IPS-11a (cell line): ENCODE results near the gene POLD4.
"Not testable (repeated sequence)": the region's sequence is repeated elsewhere in the genome, so short reads cannot be mapped to it uniquely, and the experiment has no call there.

Experiments used
- H3K4me3 ChIP-seq: one replicate; pipeline ENCODE4 v1.5.1; 2013; ENCODE audit warnings: low read depth, low read length, control low read depth

The POLD4 gene

GRCh38 chr11:67353317-67354074 is at the start of gene POLD4:
Gene POLD4 (minus strand): TSS chr11:67353546. CDS start chr11:67353399, 147 bp downstream.
- H3K4me3 ChIP-seq, result peak within 1 kb of the TSS; percentile 60

- H3K4me3 ChIP-seq, result not testable (repeated sequence)
These were observed 49.7 kb upstream of the POLD4 start for GRCh38 chr11:67403085-67403484.

- not testable (repeated sequence) for H3K4me3 ChIP-seq
These were observed 49.0 kb upstream of the POLD4 start for GRCh38 chr11:67402192-67402839.

GRCh38 chr11:67401495-67402191 is 48.3 kb upstream of the POLD4 start, which contains the start of gene PPP1CA:
Gene PPP1CA (minus strand): TSS chr11:67401858. CDS start chr11:67401782, 76 bp downstream.
- H3K4me3 ChIP-seq, result peak within 1 kb of the TSS; percentile 78

GRCh38 chr11:67400942-67401494 is 47.7 kb upstream of the POLD4 start:
- peak overlapping the region; percentile 78 for H3K4me3 ChIP-seq

GRCh38 chr11:67400251-67400941 is 47.0 kb upstream of the POLD4 start:
- peak overlapping the region; percentile 78 for H3K4me3 ChIP-seq

DNA sequence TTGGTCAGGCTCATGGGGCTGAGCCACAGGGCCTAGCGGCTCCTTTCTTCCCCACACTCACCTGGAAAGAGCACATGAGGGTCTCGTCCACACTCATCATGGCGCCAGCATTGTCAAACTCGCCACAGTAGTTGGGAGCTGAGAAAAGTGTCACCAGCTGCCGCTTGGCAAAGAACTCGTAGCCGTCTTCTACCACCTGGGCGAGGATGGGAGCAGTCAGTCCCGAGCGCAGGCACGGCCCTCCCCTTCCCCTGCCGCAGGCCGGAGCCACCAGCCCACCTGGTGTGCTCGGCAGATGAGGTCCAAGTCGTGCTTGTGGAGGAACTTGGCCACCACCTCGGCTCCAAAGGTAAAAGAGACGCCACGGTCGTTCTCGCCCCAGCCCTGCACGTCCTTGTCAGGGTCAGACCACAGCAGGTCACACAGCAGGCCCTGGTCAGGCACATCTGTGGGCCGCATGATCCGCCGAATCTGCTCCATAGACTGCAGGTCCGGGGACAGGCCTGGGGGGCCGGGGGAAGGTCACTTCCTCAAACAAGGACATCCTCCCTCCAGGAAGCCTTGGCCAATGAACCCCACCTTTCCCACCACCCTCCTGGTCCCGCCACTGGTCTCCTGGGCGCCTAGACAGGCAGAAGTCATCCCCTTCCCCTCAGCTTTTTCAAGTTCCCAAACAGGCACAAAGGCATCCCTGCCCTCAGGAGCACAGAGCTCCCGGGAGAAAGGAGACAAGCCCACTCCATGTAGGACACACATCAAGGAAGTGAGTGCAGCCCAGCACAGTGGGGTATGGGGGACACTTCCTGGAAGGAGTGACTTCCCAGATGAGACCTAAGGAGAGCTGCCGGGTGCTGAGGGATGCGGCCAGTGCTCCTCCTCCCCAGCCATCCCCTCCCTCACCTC is 45.6 kb upstream of the POLD4 start:
- H3K4me3 ChIP-seq, result no peak overlapping the region

- no peak overlapping the region for H3K4me3 ChIP-seq
These were observed 44.8 kb upstream of the POLD4 start for GRCh38 chr11:67397986-67398660.

- no peak overlapping the region for H3K4me3 ChIP-seq
These were observed 44.2 kb upstream of the POLD4 start for GRCh38 chr11:67397536-67397935.

- H3K4me3 ChIP-seq, result no peak overlapping the region
These were observed 43.4 kb upstream of the POLD4 start for GRCh38 chr11:67396587-67397389.

DNA sequence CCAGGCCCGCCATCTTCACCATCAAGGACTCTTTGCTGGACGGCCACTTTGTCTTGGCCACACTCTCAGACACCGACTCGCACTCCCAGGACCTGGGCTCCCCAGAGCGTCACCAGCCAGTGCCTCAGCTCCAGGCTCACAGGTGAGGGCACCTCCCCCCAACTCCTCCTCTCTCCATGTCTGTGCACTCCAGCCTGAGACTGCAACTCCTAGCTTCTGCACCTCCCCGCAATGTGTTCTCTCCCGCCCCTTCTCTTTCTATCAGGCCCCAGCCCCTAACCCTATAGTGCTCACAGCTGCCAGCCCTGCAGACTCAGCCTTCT is 42.9 kb upstream of the POLD4 start:
- H3K4me3 ChIP-seq, result no peak overlapping the region

- no peak overlapping the region for H3K4me3 ChIP-seq
These were observed 42.4 kb upstream of the POLD4 start for GRCh38 chr11:67395555-67396258.

- no peak overlapping the region for H3K4me3 ChIP-seq
These were observed 40.6 kb upstream of the POLD4 start for GRCh38 chr11:67393990-67394389.

GRCh38 chr11:67393437-67393836 is 40.1 kb upstream of the POLD4 start:
- no peak overlapping the region for H3K4me3 ChIP-seq

- H3K4me3 ChIP-seq, result peak overlapping the region; percentile 81
These were observed 38.9 kb upstream of the POLD4 start for GRCh38 chr11:67392183-67392715.

GRCh38 chr11:67391304-67392182 is 38.2 kb upstream of the POLD4 start, which contains the start of gene RAD9A:
Gene RAD9A (plus strand): TSS chr11:67391986. CDS start chr11:67392045, 59 bp downstream.
- peak within 1 kb of the TSS; percentile 81 for H3K4me3 ChIP-seq

DNA sequence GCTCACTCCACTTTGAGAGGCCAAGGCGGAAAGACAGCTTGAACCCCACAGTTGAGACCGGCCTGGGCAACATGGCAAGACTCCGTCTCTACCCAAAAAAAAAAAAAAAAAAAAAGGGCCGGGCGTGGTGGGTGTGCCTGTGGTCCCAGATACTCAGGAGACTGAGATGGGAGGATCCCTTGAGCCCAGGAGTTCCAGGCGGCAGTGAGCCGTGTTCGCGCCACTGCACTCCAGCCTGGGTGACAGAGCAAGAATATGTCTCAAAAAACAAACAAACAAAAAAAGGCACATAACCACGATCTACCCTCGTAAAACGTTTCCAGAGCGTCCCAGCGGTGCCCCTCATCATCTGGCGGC is 37.6 kb upstream of the POLD4 start:
- H3K4me3 ChIP-seq, result peak overlapping the region; percentile 81
